ENCODE measurements around the gene SIPA1L3. TPM values are rescaled to one million over a fixed set of nuclear protein-coding genes. Genes with fewer than 3 reads are reported as not detected.
A peak's percentile ranks its signal among the peaks of the same experiment; 100 is the strongest.

The SIPA1L3 gene
- total and polyA plus RNA-seq, 2 of the 13 experiments (the other 11 are each of a cell fraction or from before 2014, with no cell fraction given) = 5.5 to 7.7 TPM

GRCh38 chr19:37977992-37978391, 71.0 kb downstream of the SIPA1L3 start:
- no peak overlapping the region for H2AFZ ChIP-seq (ENCODE audit: low read length)
- TF ChIP-seq CAMTA2 (CRISPR knock-in tag; IDR thresholded peaks at IDR 0.05; ENCODE audit: borderline replicate concordance) = no peak
- TF ChIP-seq, protein P1, sequence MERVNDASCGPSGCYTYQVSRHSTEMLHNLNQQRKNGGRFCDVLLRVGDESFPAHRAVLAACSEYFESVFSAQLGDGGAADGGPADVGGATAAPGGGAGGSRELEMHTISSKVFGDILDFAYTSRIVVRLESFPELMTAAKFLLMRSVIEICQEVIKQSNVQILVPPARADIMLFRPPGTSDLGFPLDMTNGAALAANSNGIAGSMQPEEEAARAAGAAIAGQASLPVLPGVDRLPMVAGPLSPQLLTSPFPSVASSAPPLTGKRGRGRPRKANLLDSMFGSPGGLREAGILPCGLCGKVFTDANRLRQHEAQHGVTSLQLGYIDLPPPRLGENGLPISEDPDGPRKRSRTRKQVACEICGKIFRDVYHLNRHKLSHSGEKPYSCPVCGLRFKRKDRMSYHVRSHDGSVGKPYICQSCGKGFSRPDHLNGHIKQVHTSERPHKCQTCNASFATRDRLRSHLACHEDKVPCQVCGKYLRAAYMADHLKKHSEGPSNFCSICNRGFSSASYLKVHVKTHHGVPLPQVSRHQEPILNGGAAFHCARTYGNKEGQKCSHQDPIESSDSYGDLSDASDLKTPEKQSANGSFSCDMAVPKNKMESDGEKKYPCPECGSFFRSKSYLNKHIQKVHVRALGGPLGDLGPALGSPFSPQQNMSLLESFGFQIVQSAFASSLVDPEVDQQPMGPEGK (CRISPR knock-in tag; IDR thresholded peaks at IDR 0.05) = no peak
- no peak for DNase-seq (ENCODE audit: low spot score)
- peaks cover 2% of the 10 kb centered on the region for H3K79me2 ChIP-seq (ENCODE audit: insufficient read depth, low read length)
- H3K4me2 ChIP-seq (ENCODE audit: low read depth, low read length) = no peak overlapping the region
- no peak overlapping the region for H3K9ac ChIP-seq (ENCODE audit: insufficient read depth, low read depth, low read length)
- WGBS (ENCODE audit: low lambda C conversion rate) = 98% methylated on average over 7 of the region's 7 CpGs
- no peaks in the 10 kb centered on the region for H3K9me3 ChIP-seq (ENCODE audit: low read length)
- no peaks in the 10 kb centered on the region for H4K20me1 ChIP-seq (ENCODE audit: insufficient read depth, low read length)
- H3K4me1 ChIP-seq (ENCODE audit: insufficient read depth, low read length) = peaks cover 25% of the 10 kb centered on the region
- no peak for FAIRE-seq
- in situ Hi-C loops (cut with HindIII; ENCODE audit: extremely low pct_ligation_motif_present, low pct_unique_long_range_greater_than_20kb) (no loop called here), intact Hi-C loops (cut with micrococcal nuclease; ENCODE audit: unreplicated experiment) (no loop called here)
- POLR2A ChIA-PET = no interaction called here
- CTCF ChIA-PET (ENCODE audit: low intra/inter-chr PET ratio, low total read pairs) = no interaction called here
- no peaks in the 10 kb centered on the region for H3K36me3 ChIP-seq (replicated peaks in 1 of 2; ENCODE audit: control insufficient read depth in 1 of 2, insufficient read depth in 2 of 2, low read length in 2 of 2)
- no TSS peak for BruUV-seq (replicated peaks)
- no peak overlapping the region for H3K27ac ChIP-seq (ENCODE audit: extremely low read length, insufficient read depth, low read length)
- no peak for ATAC-seq
- no peaks in the 10 kb centered on the region for H3K27me3 ChIP-seq (ENCODE audit: control insufficient read depth in 1 of 2, insufficient read depth in 2 of 2, low read length in 2 of 2)
- H3K4me3 ChIP-seq (replicated peaks in 1 of 3; ENCODE audit: insufficient read depth in 1 of 3, low read depth in 2 of 3, low read length in 3 of 3) = no peak overlapping the region

DNA sequence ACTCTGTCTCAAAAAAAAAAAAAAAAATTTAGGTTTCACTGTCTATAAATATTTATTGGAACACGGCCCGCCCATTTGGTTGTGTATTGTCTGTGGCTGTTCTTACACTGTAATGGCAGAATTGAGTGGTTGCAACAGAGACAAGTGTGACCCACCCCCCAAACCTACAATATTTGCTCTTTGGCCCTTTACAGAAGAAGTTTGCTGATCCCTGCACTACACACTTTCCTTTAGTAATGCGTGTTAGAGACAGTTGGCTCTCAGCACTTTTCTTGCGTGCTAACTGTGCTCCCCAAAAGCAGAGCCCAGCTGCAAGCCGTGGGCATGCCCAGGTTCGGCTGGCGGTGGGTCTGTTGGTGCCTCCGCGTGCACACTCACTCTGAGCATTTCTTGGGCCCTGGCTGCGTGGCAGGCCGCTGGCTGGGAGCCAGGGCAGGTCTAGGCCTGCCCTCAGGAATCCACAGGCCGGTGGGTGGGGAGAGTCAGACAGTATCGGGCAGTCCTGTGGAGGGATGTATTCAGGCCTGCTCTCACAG, 72.6 kb downstream of the SIPA1L3 start:
- FAIRE-seq = no peak
- peak overlapping the region; percentile 67 for H3K4me2 ChIP-seq (ENCODE audit: low read depth, low read length)
- WGBS (ENCODE audit: low lambda C conversion rate) = 15% methylated on average over 11 of the region's 13 CpGs
- ATAC-seq = peak; percentile 84
- ChIA-PET POLR2A (interaction anchor here (0.9 to 1.3 kb wide), 2 partner anchors 47 to 73 kb away, joined by 3 to 6 read pairs; partner anchors contain the start of genes SIPA1L3 and WDR87), CTCF (ENCODE audit: low intra/inter-chr PET ratio, low total read pairs) (no interaction called here)
- H3K27me3 ChIP-seq (ENCODE audit: control insufficient read depth in 1 of 2, insufficient read depth in 2 of 2, low read length in 2 of 2) = no peaks in the 10 kb centered on the region
- H3K36me3 ChIP-seq (replicated peaks in 1 of 2; ENCODE audit: control insufficient read depth in 1 of 2, insufficient read depth in 2 of 2, low read length in 2 of 2) = no peaks in the 10 kb centered on the region
- peak; percentile 60 for DNase-seq (ENCODE audit: low spot score)
- no peaks in the 10 kb centered on the region for H4K20me1 ChIP-seq (ENCODE audit: insufficient read depth, low read length)
- in situ Hi-C loops (cut with HindIII; ENCODE audit: extremely low pct_ligation_motif_present, low pct_unique_long_range_greater_than_20kb) (no loop called here), intact Hi-C loops (cut with micrococcal nuclease; ENCODE audit: unreplicated experiment) (no loop called here)
- H3K4me1 ChIP-seq (ENCODE audit: insufficient read depth, low read length) = peaks cover 25% of the 10 kb centered on the region
- no peak overlapping the region for H2AFZ ChIP-seq (ENCODE audit: low read length)
- H3K9ac ChIP-seq (ENCODE audit: insufficient read depth, low read depth, low read length) = 0 out of 2 replicates have a peak overlapping the region, but pooled peaks have one; percentile 4
- no TSS peak for BruUV-seq (replicated peaks)
- peaks cover 2% of the 10 kb centered on the region for H3K79me2 ChIP-seq (ENCODE audit: insufficient read depth, low read length)
- H3K27ac ChIP-seq (ENCODE audit: extremely low read length, insufficient read depth, low read length) = peak overlapping the region; percentile 59
- no peaks in the 10 kb centered on the region for H3K9me3 ChIP-seq (ENCODE audit: low read length)
- peak overlapping the region; percentile 7 to 47 (median 34); a peak in 5 of 6 replicates for H3K4me3 ChIP-seq (replicated peaks in 1 of 3; ENCODE audit: insufficient read depth in 1 of 3, low read depth in 2 of 3, low read length in 3 of 3)
- TF ChIP-seq TEAD3 (CRISPR knock-in tag; optimal IDR thresholded peaks at IDR 0.05; ENCODE audit: borderline replicate concordance) (peak; percentile 20), ZNF121 (CRISPR knock-in tag; IDR thresholded peaks at IDR 0.05) (peak; percentile 40; the same call in 1 of the 2 replicates), GABPB1 (CRISPR knock-in tag; IDR thresholded peaks at IDR 0.05) (peak; percentile 47; the same call in 1 of the 2 replicates), AHR (CRISPR knock-in tag; IDR thresholded peaks at IDR 0.05) (peak; percentile 51; the same call in 1 of the 2 replicates), ZBTB33 (CRISPR knock-in tag; IDR thresholded peaks at IDR 0.05) (0 out of 2 replicates have a peak, but pooled peaks have one; percentile 11), ZNF160 (CRISPR knock-in tag; IDR thresholded peaks at IDR 0.05) (peak; percentile 67; the same call in 1 of the 2 replicates), MED1 (CRISPR knock-in tag; IDR thresholded peaks at IDR 0.05) (no peak), SOX6 (IDR thresholded peaks at IDR 0.05) (no peak), SOX6 (CRISPR knock-in tag; IDR thresholded peaks at IDR 0.05) (peak; percentile 57; the same call in 1 of the 2 replicates), MYC (CRISPR knock-in tag; IDR thresholded peaks at IDR 0.05; ENCODE audit: borderline replicate concordance) (peak; percentile 52; the same call in 1 of the 2 replicates), KDM5A (IDR thresholded peaks at IDR 0.05; ENCODE audit: borderline replicate concordance, low read length) (no peak), ZMYM3 (CRISPR knock-in tag; IDR thresholded peaks at IDR 0.05) (0 out of 2 replicates have a peak, but pooled peaks have one; percentile 57), YEATS2 (CRISPR knock-in tag; IDR thresholded peaks at IDR 0.05; ENCODE audit: borderline replicate concordance) (0 out of 2 replicates have a peak, but pooled peaks have one; percentile 27)
